ENCODE measurements around the gene MTHFSD. TPM values are rescaled to one million over a fixed set of nuclear protein-coding genes. Genes with fewer than 3 reads are reported as not detected.
A peak's percentile ranks its signal among the peaks of the same experiment; 100 is the strongest.

The MTHFSD gene
- total RNA-seq, 1 experiment from 2014 or later = 12.0 TPM

DNA sequence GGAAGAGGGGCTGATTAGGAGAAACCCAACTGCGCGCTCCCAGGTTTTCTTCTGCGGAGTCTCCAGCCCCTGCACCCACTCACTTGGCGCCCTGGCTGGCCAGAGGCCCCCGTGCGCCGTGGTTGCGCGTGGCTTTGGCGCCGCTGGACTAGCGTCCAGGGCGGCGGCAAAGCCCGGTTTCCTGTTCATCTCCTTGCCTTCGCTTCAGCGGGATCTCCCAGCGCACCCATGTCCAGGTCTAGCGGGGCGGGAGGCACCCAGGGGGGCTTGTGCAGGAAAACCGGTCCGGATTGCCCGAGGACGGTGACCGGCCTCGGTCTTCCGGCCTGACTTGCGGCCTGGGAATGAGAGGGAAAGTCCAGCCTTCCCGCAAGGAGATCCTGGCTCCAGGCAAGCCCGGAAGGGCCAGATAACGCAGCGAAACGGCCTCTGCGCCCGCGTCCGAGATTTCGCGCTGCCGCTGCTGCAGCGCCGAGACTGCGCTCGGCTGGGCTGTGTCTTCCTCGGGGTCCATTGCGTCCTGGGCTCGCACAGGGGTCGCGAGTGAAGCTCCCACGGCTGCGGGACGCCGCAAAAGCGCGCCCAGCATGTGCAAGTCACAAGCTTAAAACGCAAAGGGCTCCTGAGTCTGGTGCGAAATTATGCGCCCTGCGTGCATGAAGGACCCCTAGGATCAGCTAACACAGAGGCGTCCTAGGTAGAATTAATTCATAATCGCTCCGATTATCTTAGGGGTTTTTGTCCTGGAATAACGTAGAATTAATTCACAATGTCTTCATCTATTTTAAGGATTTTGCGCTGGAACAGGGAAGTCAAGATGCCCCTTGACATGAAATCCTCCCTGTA, 39.0 kb downstream of the MTHFSD start:
- DNase-seq (ENCODE audit: extremely low read depth, low read depth) = no peak

DNA sequence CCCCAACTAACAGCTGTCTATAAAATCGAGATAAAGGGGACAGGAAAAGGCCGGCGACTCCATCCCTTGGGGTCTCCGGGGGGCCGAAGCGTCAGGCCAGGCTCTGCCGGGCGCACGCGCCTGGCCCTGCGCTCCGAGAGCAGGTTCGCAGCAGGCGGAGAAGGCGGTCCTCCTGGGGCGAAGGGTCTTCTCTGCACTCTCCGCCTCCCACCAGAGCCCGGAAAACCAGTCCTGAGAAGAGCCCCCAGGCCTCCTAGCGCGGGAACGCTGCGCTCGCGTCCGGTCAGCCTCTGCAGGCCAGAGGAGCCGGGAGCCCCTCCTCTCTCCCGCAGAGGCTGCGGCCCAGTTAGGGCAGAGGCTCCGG, 39.6 kb downstream of the MTHFSD start:
- no peak for DNase-seq (ENCODE audit: extremely low read depth, low read depth)

DNA sequence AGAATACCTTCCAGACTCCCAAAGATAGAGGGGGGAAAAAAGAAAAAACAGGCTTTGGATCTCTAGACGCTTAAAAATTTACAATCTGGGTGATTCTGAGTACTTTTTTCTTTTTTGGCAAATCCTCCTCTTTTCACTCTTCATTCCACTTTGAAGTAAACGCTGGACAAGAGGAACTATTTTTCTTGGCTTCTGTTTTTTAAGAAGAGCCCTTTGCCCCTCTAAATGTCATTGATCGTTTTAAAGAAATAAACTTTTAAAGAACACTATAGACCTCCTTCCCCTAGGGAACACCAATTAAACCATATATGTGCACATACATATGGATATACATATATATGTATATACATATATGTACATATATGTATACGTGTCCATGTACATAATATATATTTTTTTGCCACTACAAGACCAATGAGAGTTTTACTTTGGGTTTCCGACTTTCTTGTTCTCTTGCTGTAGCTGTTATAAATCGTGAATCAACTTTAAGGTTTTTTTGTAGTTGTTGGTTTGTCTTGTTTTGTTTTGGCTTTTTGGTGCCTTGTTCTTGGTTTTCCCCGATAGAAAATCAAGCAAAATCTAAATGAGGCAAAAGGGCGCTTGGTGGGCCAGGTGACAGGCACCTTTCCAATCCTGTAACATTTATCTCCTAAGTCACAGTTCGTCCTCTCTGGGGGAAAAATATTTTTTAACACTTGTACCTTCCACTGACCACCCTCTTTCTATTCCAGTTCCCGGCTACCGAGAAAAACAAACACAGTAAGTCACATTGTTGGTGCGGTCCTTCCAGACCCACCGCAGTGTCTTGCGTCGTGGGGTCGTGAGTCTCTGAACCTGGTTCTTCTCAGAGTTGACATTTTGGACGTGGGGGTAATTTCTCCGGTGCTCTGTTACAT, 40.3 kb downstream of the MTHFSD start:
- DNase-seq (ENCODE audit: extremely low read depth, low read depth) = no peak

DNA sequence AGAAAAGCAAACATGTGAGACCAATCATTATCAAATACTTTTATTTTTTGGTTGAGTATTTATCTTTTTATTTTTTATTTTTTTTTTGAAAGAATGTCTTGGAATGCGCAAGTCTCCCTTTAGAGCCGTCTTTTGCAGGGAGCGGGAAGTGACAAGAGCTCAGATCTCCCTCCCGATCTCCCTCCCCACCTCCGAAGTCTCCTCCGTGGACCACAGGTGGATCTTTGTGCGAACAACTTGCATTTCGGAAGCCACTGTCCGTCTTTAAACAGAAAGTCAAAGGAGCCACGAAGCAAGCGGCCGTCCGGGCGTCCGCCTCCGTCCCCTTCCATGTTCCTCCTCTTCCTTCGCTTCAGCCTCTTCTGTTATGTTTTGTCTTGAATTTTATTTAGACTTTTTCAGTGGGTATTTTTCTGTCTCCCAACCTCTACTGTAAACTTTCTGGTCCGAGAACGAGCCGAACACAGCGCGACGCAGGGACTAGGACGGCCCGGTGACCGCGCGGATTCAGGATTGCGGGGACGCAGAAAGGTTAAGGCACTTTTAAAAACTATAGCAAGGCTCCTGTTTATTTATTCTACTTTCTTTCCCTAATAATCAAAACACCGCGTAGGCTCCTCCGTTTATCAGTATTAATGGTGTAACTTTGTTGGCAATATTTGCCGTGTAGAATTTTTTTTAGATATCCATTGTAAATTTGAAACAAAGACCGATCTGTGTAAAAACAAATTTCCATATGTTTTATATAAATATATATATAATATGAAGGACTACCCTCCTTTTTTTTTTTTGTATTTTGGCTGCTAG, 41.4 kb downstream of the MTHFSD start:
- no peak for DNase-seq (ENCODE audit: extremely low read depth, low read depth)

DNA sequence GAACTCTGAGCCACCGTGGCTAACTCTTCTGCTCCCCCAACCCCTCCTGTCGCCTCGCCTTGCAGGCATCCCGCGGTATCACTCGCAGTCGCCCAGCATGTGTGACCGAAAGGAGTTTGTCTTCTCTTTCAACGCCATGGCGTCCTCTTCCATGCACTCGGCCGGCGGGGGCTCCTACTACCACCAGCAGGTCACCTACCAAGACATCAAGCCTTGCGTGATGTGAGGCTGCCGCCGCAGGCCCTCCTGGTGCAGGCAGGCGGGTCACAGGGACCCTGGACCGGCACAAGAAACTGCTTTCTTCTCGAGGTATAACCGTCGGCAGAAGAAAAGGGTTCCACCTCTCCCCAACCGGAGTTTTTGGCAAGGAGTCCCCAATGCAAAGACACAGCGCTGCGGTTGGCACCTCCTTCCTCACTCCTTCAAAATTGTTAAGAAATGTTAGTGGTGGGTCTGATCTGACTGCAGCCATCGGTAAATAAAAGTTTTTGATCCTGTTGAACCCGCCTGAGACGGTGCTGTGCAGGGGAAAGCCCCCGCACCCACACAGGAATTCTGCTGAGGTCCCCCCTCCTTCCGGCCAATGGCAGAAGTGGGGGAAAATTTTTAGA, 42.1 kb downstream of the MTHFSD start:
- no peak for DNase-seq (ENCODE audit: extremely low read depth, low read depth)

DNA sequence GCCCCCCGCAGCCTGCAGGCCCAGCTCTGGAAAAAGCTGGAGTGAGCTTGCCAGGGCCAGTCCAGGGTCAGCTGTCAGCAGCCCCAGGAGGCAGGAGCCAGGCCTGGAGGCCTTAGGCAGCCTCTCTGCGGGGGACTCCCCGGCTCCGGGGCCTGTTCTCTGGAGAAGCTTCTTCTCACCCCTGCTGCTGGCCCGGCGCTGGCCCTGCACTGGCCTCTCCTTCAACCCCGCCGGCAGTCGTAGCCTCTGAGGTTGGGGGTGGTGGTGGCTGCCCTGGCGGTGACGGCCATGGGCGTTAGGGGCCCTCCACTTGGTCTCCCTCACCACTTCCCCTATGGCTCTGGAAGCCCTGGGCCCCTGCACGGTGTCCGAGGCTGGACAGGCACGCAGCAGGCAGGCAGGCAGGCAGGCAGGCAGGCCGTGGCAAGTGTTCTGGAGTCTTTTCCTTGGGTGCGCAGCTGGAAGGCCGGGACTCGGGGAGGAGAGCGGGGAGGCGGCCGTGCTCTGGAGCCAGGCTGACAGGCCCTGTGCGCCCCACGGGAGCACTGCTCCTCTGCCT, 42.7 kb downstream of the MTHFSD start:
- no peak for DNase-seq (ENCODE audit: extremely low read depth, low read depth)

DNA sequence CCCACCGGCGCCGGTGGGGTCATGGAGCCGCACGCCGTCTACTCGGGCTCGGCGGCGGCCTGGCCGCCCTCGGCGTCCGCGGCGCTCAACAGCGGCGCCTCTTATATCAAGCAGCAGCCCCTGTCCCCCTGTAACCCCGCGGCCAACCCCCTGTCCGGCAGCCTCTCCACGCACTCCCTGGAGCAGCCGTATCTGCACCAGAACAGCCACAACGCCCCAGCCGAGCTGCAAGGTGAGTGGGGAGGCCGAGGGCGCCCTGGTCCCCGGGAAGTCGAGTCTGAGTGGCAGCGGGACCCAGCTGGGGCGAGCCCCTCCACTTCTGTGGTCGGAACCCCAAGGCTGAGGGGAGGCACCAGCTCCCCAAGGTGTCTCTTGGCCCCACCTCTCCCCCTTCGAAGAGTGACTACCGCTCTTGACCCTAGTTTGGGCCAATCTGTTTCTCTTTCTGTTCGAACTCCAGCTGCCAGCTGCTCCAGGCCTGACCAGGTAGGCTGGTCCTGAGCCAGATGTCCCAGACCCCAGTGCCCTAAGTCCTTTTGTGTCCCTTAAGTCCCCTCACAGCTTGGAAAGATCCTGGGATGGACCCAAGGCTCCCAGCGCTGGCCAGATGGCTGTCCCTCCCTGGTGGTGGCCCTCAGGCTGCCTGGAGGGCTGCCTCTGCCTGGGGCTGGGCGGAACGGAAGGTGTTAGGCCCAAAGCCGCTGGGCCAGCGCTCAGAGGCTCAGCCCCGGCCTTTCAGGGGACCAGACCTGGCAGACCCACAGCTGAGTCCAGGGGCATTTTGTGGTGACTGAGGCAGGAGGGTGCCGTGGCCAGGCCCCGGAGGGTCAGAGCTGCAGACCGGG, 43.5 kb downstream of the MTHFSD start:
- no peak for DNase-seq (ENCODE audit: extremely low read depth, low read depth)

DNA sequence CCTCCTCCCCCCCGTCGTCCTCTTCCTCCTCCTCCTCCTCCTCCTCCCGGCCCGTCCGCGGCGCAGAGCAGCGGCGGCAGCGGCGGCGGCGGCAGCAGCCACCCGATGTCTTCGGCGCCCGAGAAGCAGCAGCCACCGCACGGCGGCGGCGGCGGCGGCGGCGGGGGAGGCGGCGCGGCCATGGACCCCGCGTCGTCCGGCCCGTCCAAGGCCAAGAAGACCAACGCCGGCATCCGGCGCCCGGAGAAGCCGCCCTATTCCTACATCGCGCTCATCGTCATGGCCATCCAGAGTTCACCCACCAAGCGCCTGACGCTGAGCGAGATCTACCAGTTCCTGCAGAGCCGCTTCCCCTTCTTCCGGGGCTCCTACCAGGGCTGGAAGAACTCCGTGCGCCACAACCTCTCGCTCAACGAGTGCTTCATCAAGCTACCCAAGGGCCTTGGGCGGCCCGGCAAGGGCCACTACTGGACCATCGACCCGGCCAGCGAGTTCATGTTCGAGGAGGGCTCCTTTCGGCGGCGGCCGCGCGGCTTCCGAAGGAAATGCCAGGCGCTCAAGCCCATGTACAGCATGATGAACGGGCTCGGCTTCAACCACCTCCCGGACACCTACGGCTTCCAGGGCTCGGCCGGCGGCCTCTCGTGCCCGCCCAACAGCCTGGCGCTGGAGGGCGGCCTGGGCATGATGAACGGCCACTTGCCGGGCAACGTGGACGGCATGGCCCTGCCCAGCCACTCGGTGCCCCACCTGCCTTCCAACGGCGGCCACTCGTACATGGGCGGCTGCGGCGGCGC, 44.4 kb downstream of the MTHFSD start, which contains the start of gene FOXF1:
Gene FOXF1 (plus strand): TSS at position 63 of the 797 bp plus-strand sequence. CDS start 43 bp downstream, at position 106.
- DNase-seq (ENCODE audit: extremely low read depth, low read depth) = no peak

DNA sequence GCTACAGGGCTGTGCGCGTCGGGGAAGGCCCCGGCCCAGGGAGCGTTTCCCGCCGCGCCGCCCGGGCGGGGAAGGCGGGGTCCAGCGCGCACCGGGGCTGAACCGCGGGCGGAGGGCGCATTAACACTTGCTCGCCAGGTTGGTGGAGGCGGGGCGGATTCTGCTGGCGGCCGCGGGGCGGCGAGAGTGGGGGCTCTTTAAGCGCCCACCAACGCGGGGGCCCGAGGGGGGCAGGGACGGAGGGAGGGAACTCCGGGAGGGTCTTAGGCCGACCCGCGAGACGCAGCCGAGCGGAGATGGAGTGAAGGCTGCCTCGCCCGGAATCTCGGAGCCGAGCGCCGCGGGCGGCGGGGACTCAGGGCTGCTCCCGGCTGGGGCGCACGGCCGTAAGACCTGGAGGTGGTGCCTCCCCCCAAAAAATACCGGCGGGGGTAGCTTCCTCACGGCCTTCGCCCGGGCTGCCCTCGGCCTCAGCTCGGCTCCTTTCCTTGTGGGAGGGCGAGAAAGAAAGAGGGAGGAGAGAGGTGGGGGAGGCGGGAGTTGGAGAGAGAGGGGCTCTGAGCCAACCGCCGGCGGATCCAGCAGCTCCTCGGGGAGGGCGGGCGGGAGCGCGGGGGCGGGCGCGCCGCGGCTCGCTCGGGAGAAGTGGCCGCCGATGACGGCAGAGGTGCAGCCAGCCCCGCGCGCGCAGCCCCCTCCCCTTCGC, 45.1 kb downstream of the MTHFSD start:
- peak; percentile 23 for DNase-seq (ENCODE audit: extremely low read depth, low read depth)

DNA sequence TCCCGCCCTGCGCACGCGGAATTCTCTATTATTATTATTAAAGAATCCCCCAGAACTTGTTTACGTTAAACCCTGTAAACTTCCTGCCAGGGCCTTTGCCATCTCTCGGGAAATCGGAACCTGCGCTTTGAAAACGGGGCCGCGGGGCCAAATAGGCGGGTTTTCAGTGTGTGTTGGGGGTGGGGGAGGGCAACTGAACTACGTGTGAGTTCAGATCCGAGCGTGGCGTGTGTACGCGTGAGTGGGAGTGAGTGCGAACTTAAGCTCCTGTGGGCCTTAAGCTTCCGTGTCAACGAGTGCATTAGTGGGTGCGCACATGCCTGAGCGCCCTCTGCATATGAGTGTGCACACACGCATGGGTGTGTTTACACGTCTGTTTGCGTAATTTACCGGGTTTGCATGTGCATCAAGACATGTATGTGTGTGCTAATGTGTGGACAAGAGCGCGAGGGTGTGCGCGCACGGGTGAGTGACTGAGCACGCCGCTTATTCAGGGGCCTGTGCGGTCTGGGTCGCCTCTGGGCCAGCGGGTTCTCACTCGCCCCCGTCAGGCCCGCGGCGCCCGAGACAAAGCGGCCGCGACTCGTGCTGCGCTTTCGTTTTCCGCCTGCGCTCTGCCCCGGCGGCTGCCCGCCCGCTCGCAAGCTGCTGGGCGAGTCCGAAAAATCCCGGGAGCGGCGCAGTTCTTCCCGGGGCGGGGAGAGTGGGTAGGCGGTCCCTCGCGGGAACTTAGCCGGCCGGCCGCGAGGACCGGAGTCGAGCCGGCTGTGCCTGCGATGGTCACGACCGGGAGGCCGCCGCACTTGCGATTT, 45.9 kb downstream of the MTHFSD start:
- peak; percentile 29 for DNase-seq (ENCODE audit: extremely low read depth, low read depth)

DNA sequence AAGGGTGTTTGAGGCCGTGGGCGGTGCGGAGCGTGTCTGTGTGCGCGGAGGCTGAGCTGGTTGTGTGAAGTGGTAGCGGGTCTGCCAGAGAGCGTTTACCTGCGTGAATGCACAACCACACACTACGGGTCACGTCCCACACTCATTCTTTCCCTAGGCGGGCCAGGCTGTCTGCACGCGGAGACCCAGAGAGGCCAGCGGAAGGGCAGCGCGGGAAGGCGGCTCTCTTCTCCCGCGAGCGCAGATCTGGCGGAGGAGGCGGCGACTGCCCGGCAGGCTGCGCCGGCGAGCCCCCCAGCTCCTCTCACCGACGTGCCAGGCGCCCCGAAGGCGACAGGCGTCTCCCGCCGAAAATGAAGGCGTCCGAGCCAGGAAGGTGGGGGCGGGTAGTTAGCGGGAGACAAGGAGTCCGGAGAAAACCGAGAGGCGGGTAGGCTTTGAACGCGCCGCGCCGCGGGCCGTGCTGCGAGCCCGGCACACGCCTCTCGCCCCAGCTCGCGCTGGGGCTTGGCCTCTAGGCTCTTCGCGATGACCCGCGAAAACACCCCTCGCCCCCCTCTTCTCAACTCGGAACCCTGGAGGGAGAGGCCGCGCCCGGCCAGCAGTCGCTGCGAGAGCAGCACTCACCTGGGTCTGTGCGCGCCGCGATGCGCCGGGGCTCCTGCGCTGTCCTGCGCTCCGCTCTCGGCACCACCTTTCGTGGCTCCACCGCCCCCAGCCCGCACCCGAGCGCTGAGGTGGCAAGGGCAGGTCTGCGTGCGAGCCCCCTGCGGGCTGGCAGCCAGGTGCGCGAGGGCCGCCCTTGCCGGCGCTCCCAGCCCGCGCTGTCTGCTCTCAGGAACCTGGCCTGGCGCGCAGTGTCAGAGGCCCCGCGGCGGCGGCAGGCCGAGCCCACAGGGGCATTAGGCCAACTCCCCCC, 46.7 kb downstream of the MTHFSD start:
- DNase-seq (ENCODE audit: extremely low read depth, low read depth) = no peak

DNA sequence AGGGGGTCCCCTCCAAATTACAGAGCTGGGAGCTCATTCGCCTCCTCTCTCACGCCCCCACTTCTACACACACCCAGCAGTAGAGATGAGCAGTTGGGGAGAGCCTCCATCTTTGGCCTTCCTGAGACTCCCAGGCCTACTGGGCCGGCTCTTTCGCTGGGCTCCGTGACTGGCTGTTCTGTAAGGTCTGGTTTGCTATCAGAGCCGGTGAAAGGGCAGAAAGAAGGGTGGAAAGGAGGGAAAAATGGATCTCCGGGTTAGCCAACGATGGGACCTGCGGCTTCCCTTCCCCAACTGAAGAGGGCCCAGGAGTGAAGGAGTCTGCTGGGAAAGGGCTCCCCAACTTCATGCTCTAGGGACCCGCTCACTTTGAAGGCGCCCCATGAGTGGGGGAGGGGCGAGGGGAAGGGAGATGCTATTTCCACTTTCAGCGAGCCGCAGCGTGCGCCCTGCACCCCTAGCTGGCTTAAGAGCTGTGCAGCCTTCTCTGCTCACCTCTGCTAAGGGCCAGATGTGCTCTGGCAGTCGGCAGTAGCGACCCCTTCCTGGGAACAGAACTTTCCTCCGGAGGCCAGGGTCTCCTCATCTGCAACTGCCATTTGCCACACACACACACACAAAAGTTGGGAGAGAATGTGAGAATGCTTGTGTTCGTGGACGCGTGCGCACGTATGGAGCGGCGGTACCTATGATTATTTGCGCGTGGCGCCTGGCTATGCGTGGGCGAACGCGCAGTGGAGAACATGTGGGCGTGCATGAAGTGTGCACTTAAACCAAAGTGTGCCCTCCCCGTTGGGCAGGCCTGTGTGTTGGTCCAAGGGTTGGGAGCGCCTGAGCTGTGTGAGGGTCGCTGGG, 47.6 kb downstream of the MTHFSD start:
- DNase-seq (ENCODE audit: extremely low read depth, low read depth) = no peak

DNA sequence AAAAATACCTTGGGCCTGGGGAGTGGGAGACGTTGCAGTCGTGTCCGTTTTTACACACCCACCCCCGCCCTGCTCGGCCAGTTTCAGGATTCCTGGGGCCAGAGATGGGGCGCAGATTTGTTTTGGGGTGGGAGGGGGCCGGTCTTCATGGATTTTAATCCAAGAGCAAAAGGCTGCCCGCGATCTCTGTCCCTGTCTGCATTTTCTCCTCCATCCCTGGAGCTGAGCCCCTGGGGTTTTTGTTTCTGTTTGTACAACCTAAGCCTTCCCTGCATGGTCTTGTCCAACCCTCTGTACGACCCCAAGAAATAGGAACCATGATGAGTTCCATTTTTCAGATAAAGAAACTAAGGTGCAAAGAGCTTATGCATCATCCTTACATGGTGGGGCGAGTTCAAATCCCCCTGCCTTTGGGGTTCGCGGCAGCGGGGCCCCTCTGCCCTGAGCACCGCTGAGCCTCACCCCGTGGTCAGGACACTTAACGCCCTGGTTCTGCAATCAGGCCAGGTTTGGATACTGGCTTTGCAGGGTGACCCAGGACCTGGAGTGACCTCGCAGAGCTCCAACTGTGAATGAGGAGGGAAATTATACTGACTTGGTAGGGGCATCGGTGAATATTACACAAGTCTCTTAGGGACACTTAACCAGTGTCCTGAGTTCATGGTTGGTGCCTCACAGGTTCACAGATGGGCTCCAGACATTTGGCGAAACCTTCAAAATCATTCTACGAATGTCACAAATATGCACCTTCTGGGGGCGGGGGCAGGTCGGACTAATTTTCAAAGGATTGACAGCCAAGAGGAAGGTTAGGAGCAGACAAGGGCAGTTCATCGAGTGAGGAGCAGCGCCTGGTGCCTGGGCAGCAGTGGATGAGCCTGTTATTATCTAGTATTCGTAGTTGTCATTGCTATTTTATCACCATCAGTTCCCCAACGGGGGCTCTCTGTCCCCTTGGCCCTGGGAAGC, 48.9 kb downstream of the MTHFSD start:
- no peak for DNase-seq (ENCODE audit: extremely low read depth, low read depth)

Data from NCI-H460 (cell line).